Astrocyte (in vitro differentiated cells and primary cell): ENCODE measurements around the gene MAP1S. TPM values are rescaled to one million over a fixed set of nuclear protein-coding genes. Genes with fewer than 3 reads are reported as not detected.

Source experiments
- DNase-seq: peaks from one replicate; pipeline ENCODE4 v3.0.0-alpha.2; 2010; ENCODE audit warnings: low read depth
- FAIRE-seq: peaks from 2 replicates; lab custom pipeline; 2011; peaks lifted over from hg19 to GRCh38; lab: Jason Lieb, UNC
- H2AFZ ChIP-seq: 2 replicates; pipeline ENCODE4 v1.6.0; 2012; ENCODE audit warnings: low read depth, low read length, inconsistent platforms
- H3K27ac ChIP-seq: 2 replicates; pipeline ENCODE4 v1.5.1; 2011; ENCODE audit warnings: low read depth, low read length, inconsistent platforms
- H3K27me3 ChIP-seq: 2 replicates; pipeline ENCODE4 v1.6.0; 2011; ENCODE audit warnings: low read length, inconsistent platforms; ENCODE audit not compliant: insufficient read depth
- H3K36me3 ChIP-seq: 2 replicates; pipeline ENCODE4 v1.5.1; 2011; ENCODE audit warnings: low read length, inconsistent platforms; ENCODE audit not compliant: insufficient read depth
- H3K4me1 ChIP-seq: 2 replicates; pipeline ENCODE4 v1.5.1; 2011; ENCODE audit warnings: low read length, inconsistent platforms; ENCODE audit not compliant: insufficient read depth
- H3K4me2 ChIP-seq: 2 replicates; pipeline ENCODE4 v1.6.0; 2012; ENCODE audit warnings: low read length, inconsistent platforms
- H3K4me3 ChIP-seq: 2 replicates; pipeline ENCODE4 v1.5.1; 2011; ENCODE audit warnings: low read depth, mild to moderate bottlenecking, low read length, inconsistent platforms; ENCODE audit not compliant: insufficient read depth
- H3K79me2 ChIP-seq: 2 replicates; pipeline ENCODE4 v1.6.0; 2012; ENCODE audit warnings: mild to moderate bottlenecking, low read length, inconsistent platforms; ENCODE audit not compliant: insufficient read depth
- H3K9ac ChIP-seq: 2 replicates; pipeline ENCODE4 v1.6.0; 2012; ENCODE audit warnings: mild to moderate bottlenecking, low read length, inconsistent platforms
- H3K9me3 ChIP-seq: 2 replicates; pipeline ENCODE4 v1.5.1; 2012; ENCODE audit warnings: low read depth, mild to moderate bottlenecking, low read length, inconsistent platforms; ENCODE audit not compliant: insufficient read depth
- H4K20me1 ChIP-seq: 2 replicates; pipeline ENCODE4 v1.6.0; 2012; ENCODE audit warnings: low read length, inconsistent platforms; ENCODE audit not compliant: insufficient read depth
- H3K27ac Mint-ChIP-seq: one replicate; pipeline ENCODE4 v1.8.0; 2021; ENCODE audit warnings: mild to moderate bottlenecking, mixed read lengths; ENCODE audit not compliant: unreplicated experiment
- H3K27me3 Mint-ChIP-seq: one replicate; pipeline ENCODE4 v1.8.0; 2021; ENCODE audit warnings: low read depth, mixed read lengths; ENCODE audit not compliant: unreplicated experiment
- H3K36me3 Mint-ChIP-seq: one replicate; pipeline ENCODE4 v1.8.0; 2021; ENCODE audit warnings: low read depth, mixed read lengths; ENCODE audit not compliant: unreplicated experiment
- H3K4me1 Mint-ChIP-seq: one replicate; pipeline ENCODE4 v1.8.0; 2021; ENCODE audit warnings: low read depth, mixed read lengths; ENCODE audit not compliant: unreplicated experiment
- H3K4me3 Mint-ChIP-seq: one replicate; pipeline ENCODE4 v1.8.0; 2021; ENCODE audit warnings: mild to moderate bottlenecking, moderate library complexity, mixed read lengths; ENCODE audit not compliant: unreplicated experiment
- H3K9me3 Mint-ChIP-seq: one replicate; pipeline ENCODE4 v1.8.0; 2021; ENCODE audit warnings: mild to moderate bottlenecking, mixed read lengths; ENCODE audit not compliant: unreplicated experiment
- EZH2 ChIP-seq: IDR thresholded peaks from 2 replicates; pipeline ENCODE4 v1.6.1; 2012; ENCODE audit warnings: mild to moderate bottlenecking, low read length, inconsistent platforms; ENCODE audit not compliant: insufficient read depth
- total RNA-seq: library from RNA; stranded (reverse); gene quantifications from 2 replicates; pipeline ENCODE4 v1.2.1, GENCODE V29; 2021
- TF ChIP-seq, protein P1 (sequence below): IDR thresholded peaks from 2 replicates; pipeline ENCODE4 v1.5.1; 2011; ENCODE audit warnings: low read depth, mild to moderate bottlenecking, inconsistent platforms, low read length, moderate library complexity; ENCODE audit not compliant: insufficient read depth

Gene MAP1S
- total RNA-seq, 1 donor from 2014 or later, result 82.2 TPM

- TF ChIP-seq EZH2, result no peak
- TF ChIP-seq, protein P1, sequence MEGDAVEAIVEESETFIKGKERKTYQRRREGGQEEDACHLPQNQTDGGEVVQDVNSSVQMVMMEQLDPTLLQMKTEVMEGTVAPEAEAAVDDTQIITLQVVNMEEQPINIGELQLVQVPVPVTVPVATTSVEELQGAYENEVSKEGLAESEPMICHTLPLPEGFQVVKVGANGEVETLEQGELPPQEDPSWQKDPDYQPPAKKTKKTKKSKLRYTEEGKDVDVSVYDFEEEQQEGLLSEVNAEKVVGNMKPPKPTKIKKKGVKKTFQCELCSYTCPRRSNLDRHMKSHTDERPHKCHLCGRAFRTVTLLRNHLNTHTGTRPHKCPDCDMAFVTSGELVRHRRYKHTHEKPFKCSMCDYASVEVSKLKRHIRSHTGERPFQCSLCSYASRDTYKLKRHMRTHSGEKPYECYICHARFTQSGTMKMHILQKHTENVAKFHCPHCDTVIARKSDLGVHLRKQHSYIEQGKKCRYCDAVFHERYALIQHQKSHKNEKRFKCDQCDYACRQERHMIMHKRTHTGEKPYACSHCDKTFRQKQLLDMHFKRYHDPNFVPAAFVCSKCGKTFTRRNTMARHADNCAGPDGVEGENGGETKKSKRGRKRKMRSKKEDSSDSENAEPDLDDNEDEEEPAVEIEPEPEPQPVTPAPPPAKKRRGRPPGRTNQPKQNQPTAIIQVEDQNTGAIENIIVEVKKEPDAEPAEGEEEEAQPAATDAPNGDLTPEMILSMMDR, result no peak
- Histone ChIP-seq H3K4me1 (peaks cover 13% of the 10 kb centered on the region), H3K9me3 (no peaks in the 10 kb centered on the region), H3K4me3 (no peak overlapping the region), H3K36me3 (no peaks in the 10 kb centered on the region), H3K79me2 (no peaks in the 10 kb centered on the region), H3K27ac (no peak overlapping the region), H4K20me1 (no peaks in the 10 kb centered on the region), H3K9ac (no peak overlapping the region), H3K4me2 (no peak overlapping the region), H2AFZ (no peak overlapping the region), H3K27me3 (no peaks in the 10 kb centered on the region)
- no peak for DNase-seq
- Mint-ChIP-seq H3K27ac (no peak overlapping the region), H3K27me3 (peaks cover 28% of the 10 kb centered on the region), H3K4me1 (no peaks in the 10 kb centered on the region), H3K4me3 (no peak overlapping the region), H3K9me3 (no peaks in the 10 kb centered on the region), H3K36me3 (no peaks in the 10 kb centered on the region)
- no peak for FAIRE-seq
Observed at GRCh38 chr19:17678836-17679235, 40.4 kb upstream of the MAP1S start.

- Histone ChIP-seq H3K4me1 (peaks cover 13% of the 10 kb centered on the region), H3K36me3 (no peaks in the 10 kb centered on the region), H3K27me3 (no peaks in the 10 kb centered on the region), H2AFZ (no peak overlapping the region), H4K20me1 (no peaks in the 10 kb centered on the region), H3K4me3 (no peak overlapping the region), H3K9ac (peak overlapping the region; percentile 73), H3K4me2 (peak overlapping the region; percentile 81), H3K9me3 (no peaks in the 10 kb centered on the region), H3K27ac (peak overlapping the region; percentile 69), H3K79me2 (no peaks in the 10 kb centered on the region)
- no peak for FAIRE-seq
- TF ChIP-seq EZH2, result no peak
- TF ChIP-seq, protein P1, result no peak
- Mint-ChIP-seq H3K9me3 (no peaks in the 10 kb centered on the region), H3K4me3 (no peak overlapping the region), H3K36me3 (no peaks in the 10 kb centered on the region), H3K4me1 (no peaks in the 10 kb centered on the region), H3K27me3 (peaks cover 32% of the 10 kb centered on the region), H3K27ac (peak overlapping the region; percentile 18)
- DNase-seq, result no peak
Observed at GRCh38 chr19:17679526-17680229, 39.6 kb upstream of the MAP1S start.

DNA sequence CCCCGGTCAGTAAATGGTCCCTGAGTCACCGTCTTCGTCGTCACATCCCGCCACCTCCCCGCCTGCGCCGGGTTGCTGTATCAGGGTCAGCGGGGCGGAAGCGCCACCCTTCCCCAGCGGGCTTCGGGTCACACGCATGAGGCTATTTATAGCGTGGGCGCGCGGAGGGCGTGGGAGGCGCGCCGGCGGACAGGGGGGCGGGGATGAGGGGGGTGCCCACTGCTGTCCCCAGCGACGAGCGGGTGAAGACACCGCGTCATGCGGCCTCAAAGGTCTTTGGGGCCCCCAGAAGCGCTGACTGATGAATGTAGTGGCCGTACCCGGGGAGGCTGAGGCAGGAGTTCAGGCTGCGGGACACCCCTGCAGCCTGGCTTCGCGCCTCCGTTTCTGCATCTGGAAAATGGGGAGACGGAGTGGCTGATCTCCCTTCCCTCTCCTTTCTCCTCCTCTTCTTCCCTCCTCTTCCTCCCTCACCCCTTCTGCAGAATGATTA is 39.0 kb upstream of the MAP1S start:
- Histone ChIP-seq H3K27me3 (no peaks in the 10 kb centered on the region), H3K4me2 (peak overlapping the region; percentile 81), H3K36me3 (no peaks in the 10 kb centered on the region), H4K20me1 (no peaks in the 10 kb centered on the region), H2AFZ (no peak overlapping the region), H3K79me2 (no peaks in the 10 kb centered on the region), H3K9ac (peak overlapping the region; percentile 73), H3K4me3 (no peak overlapping the region), H3K4me1 (peaks cover 13% of the 10 kb centered on the region), H3K27ac (peak overlapping the region; percentile 18), H3K9me3 (no peaks in the 10 kb centered on the region)
- Mint-ChIP-seq H3K4me3 (no peak overlapping the region), H3K9me3 (no peaks in the 10 kb centered on the region), H3K4me1 (no peaks in the 10 kb centered on the region), H3K36me3 (no peaks in the 10 kb centered on the region), H3K27ac (peak overlapping the region; percentile 18), H3K27me3 (peaks cover 30% of the 10 kb centered on the region)
- DNase-seq (peak; percentile 32), FAIRE-seq (no peak)
- TF ChIP-seq, protein P1, result no peak
- no peak for TF ChIP-seq EZH2
